Activated CD8-positive, alpha-beta memory T cell treated with anti-CD3 and anti-CD28 coated beads, Interleukin-2, amount 50 U/mL, for 1 hour (primary cell): Measurements from ENCODE around the gene CLEC12A.

ENCODE experiments used
- DNase-seq: peaks from one replicate; pipeline ENCODE4 v3.0.0-alpha.2; 2020; ENCODE audit errors: extremely low read depth

The CLEC12A gene

DNA sequence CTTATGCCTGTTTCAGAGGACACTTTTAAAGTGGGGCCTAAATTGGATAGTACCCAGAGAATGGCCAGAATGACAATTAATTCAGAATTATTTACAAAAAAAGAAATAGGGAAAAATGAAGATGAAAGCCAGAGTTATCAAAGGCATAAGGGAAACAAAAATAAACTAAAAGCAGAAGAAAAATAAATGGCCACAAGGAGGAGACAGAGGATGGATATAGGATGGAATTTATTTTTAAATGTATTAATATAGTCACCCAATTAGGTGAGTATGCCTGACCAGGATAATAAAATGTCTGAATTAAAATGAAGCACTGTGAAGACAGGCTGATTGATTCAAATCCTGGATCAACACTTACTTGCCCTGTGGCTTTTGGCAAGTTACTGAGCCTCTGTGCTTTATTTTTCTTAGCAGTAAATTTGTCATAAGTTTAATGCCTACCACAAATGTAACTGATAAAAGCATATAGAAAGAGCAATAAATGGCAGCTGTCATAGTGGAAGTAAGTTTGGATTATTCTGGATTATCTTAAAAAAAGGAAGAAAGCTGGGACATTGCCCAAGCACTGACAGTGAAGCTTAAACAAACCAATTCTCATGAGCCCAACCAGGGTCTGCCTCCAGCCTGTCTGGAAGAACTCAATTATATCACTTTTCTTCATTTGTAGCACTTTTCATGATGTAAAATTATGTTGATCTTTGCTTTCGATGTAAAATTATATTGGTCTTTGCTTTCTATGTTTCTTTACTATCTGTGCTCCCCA is 62.8 kb downstream of the CLEC12A start:
- DNase-seq, result no peak
